ENCODE measurements around the gene STEAP1B.

GRCh38 chr7:22442187-22442881 is 57.7 kb downstream of the STEAP1B start:
- TF ChIP-seq CTCF (IDR thresholded peaks at IDR 0.05; ENCODE audit: insufficient read depth, low read length, poor library complexity, severe bottlenecking), result no peak
- TF ChIP-seq EZH2phosphoT487 (conservative IDR thresholded peaks at IDR 0.05; ENCODE audit: low read length), result no peak

Data from SU-DHL-6 (cell line).